ENCODE results near the gene ADA.

- TF ChIP-seq EP300 (IDR thresholded peaks at IDR 0.05), result no peak
- no peak for TF ChIP-seq CTCF (IDR thresholded peaks at IDR 0.05)
- no peak for TF ChIP-seq POLR2A (IDR thresholded peaks at IDR 0.05)
Observed at GRCh38 chr20:44629542-44629941, 22.0 kb downstream of the ADA start.

Data from tibial nerve (tissue), 4 donors.